SH-SY5Y (cell line): ENCODE measurements around the gene ZNF775.

Experiments
- GATA2 ChIP-seq: IDR thresholded peaks from 2 replicates; pipeline ENCODE4 v1.6.1; 2011; ENCODE audit warnings: mild to moderate bottlenecking, low read depth, low read length
- GATA3 ChIP-seq: IDR thresholded peaks from 2 replicates; pipeline ENCODE4 v1.6.1; 2011; ENCODE audit warnings: low read depth, mild to moderate bottlenecking, low read length, moderate library complexity

DNA sequence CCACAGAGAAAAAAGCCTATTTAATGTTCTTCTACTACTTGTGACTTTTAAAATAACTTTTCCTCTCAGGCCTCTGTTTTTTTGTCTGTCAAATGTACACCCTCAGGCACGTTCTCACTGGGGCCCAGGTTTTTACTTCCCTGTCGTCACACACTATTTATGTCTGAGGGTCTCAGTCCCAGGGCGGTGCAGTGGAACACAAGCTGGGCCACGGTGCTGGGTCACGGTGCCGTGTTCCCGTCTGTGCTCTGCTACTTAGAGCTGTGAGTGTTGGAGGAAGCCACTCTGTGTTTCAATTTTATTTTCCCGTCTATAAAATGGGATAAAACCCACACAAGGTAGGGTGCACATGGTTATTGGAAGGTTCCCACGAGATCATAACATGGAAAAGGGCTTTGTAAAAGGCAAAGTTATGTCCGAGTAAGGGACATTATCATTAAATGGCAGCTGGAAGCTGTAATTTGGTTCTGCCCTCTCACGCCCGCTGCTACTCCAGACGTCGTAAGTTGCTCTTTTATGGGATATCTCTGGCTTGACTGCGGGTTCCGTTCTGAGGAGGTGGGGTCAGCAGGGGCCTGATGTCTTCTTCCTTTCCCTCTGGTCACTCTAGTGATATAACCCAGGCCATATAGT lies 25.2 kb downstream of the ZNF775 start:
- TF ChIP-seq GATA3 (no peak), GATA2 (no peak)
